Bone marrow (tissue), 2 donors: Measurements from ENCODE around the gene ZNF30.
"Not testable (repeated sequence)": the region's sequence is repeated elsewhere in the genome, so short reads cannot be mapped to it uniquely, and the experiment has no call there.

Experiments used
- DNase-seq, 2 donors: peaks; one replicate each; lab custom pipeline; 2025; lab: John Stamatoyannopoulos, UW

ZNF30 gene

GRCh38 chr19:34960103-34960805 lies 33.6 kb downstream of the ZNF30 start:
- no peak for DNase-seq

DNA sequence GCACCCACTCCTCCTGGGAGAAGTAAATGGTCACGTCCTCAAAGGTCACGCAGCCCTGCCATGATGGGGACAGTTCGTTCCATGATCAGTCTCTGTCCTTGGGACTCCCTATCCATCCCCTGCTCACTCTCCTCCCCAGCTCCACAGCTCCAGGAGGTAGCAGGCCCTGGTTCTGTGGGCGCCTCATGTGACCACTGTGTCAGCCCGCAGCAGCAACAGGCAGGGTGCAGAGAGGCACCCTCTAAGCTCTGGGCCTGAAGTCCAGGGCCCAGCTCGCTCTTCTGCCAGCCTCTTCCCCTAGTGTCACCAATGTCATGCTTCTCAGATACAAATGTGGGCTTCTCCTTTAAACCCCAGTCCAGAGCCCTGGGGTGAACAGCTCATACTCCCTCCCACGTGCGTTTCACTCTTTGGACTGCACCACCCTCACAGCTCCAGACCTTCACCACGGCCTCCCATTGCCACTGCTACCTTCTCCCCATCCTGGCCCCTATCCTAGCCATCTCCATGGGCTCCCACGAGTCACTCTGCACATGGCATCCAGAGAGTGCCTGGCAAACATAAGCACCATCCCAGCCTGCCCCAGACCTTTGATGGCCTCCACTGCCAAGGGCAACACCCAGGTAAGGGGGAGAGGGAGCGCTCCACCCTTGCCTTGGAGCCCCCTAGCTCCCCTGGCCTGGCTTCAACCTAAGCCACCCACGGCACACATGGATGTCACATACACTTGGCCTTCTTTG lies 34.4 kb downstream of the ZNF30 start:
- DNase-seq, result no peak

- peak in 1 of 2 donors; percentile 82 for DNase-seq
These were observed 35.3 kb downstream of the ZNF30 start for GRCh38 chr19:34961775-34962686.

DNA sequence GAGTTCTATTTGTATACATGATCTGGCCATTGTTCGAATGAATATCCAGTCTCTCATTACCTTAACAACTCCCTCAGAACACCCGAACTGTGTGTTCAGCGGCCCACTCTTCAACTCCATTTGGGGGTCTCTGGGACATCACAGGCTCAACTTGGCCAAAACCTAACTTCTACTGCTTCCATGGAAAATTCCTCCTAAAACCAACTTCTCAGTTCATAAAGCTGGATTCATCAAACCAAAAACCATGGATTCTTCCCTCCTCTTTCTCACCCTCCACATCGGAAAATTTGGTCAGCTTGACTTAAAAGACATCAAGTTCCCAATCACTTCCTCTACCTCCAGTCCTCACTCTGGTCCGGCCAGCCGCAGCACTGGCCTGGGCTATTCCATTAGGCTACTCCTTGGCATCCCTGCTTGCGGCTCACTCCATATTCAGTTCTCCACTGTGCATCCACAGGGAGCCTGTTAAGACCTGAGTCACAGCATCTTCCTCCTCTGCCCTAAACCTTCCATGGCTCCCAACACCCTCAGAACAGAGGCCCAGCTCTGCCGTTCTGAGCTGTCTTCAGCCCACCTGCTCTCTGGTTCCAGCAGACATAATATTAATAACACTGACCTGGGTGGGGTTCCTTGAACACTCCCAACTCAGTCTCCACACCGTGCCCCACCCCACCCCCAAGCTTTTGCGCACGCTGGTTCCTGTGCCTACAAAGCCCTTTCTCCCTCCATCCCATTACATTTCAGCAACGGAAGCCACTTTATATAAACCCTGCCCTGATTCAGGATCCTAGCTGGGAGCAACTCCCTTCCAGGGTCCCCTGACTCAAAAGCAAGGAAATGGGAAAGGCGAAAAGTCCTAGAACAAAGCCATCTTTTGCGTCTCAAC lies 36.2 kb downstream of the ZNF30 start:
- DNase-seq, result no peak

DNA sequence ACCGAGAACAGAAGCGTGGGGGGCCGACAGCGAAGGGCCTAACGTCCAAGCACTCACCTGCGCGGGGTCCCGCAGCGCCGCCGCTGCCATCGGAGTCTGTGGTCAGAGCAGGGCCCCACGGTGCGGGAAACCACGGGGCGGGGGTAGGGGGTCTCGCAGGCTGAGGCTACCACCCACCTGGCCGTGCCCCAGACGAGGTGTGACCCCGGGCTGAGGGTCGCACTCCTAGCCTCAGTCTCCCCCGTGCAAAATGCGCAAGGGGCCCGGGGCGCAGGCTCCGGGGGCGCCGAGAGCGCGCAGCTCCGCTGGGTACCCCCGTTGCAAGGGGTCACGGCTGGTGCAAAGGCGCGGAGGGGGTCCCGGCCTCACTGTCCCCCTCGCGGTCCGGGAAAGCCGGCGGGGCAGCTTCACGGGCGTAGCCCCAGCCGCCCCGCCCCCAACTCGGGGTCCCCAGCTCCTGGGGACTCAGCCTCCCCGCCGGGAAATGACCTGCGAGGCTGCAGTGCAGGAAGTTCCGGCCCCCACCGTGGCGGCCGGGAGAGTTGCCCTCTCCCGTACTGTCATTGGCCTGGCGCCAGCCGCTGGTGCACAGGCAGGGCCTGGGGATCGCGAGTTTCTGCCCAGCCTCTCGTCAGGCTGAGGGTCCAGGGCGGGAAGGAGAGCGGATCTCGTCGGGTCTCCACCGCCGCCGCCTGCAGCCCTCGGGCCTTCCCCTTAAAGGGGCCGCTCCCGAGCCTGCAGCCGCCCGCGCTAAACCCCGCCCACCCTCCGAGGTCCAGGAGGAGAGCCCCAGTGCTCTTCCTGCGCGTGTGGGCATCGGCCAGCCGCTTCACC lies 37.1 kb downstream of the ZNF30 start, which contains the start of gene ZNF792:
Gene ZNF792 (minus strand): TSS at position 657 of the 834 bp plus-strand sequence. CDS start 567 bp downstream, at position 90.
- DNase-seq, result peak in 1 of 2 donors; percentile 30

DNA sequence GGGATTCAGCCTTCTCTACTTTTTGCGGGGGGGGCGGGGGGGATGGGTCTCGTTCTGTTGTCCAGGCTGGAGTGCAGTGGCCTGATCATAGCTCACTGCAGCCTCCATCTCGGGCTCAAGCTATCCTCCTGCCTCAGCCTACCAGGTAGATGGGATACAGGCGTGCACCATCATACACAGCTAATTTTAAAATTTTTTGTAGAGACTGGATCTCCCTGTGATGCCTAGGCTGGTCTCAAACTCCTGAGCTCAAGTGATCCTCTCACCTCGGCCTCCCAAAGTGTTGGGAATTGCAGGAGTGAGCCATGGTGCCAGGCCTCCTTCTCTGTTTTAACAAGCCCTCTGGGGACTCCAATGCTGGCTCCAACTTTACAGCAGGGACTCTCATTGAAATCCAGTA lies 37.9 kb downstream of the ZNF30 start:
- no peak for DNase-seq

DNA sequence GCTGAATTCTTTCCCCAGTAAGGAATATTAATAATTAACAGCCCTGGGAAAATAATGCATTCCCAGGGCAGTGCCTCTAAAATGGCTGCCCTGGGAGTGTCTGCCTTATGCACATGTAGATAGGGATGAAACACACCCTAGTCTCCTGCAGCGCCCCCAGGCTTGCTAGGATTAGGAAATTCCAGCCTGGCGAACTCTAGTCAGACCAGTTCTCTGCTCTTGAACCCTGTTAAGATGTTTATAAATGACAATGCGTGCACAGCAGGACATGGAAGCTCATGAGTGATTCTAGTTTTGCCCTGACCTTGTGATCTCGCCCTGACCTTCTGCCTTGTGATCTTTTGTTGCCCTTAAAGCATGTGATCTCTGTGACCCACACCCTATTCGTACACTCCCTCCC lies 38.8 kb downstream of the ZNF30 start:
- not testable (repeated sequence) for DNase-seq

GRCh38 chr19:34967551-34967950 lies 40.8 kb downstream of the ZNF30 start:
- DNase-seq, result no peak

- no peak for DNase-seq
These were observed 43.0 kb downstream of the ZNF30 start for GRCh38 chr19:34969721-34970120.

DNA sequence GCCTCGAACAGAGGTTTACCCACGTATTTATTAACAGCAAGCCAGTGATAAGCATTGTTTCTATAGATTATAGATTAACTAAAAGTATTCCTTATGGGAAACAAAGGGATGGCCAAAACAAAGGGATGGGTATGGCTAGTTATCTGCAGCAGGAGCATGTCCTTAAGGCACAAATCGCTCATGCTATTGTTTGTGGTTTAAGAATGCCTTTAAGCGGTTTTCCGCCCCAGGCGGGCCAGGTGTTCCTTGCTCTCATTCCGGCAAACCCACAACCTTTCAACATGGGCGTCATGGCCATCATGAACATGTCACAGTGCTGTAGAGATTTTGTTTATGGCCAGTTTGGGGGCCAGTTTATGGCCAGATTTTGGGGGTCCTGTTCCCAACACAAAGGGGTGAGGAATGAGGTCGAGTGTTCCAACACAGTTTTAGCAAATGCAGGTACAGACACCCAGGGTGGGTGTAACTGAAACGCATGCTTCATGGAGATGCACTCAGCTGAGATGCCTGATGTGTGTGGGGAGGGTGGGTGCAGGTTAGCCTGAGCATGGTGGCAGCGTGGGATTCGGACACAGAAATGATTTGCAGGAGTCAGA lies 43.6 kb downstream of the ZNF30 start:
- DNase-seq, result not testable (repeated sequence)

DNA sequence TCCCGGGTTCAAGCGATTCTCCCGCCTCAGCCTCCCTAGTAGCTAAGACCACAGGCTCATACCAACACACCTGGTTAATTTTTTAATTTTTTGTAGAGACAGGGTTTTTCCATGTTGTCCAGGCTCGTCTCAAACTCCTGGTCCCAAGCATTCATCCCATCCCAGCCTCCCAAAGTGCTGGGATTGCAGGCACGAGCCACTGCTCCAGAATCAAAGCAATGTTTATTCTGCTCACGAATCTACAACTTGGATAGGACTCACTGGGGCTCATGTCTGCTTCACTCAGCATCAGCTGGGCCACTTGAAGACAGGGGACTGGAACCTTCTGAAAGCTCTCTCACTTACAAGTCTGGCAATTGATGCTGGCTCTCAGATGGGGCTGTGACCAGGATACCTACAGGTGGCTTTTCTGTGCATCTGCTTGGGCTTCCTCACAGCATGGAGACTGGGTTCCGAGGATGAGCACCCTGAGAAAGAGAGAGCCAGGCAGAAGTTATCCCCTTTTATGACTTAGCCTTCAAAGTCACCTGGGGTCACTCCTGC lies 45.5 kb downstream of the ZNF30 start:
- no peak for DNase-seq

DNA sequence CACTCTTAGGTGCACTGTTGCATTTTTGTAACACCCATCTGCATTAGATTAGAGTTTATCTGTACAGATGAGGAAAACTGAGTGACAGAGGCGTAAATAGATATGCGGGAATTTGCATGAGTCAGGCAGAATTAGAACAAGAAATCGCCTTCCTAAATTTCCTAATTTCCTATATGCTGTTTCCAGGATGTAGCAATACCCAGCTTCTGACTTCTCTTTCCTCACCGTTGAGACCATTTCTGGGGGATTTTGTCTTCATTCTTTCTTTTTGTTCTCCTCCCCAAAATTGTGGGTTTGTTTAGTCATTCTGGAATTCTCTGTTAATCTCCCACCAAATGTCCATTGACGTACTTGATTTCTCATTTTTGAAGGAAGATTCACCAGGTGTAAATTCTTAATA lies 47.9 kb downstream of the ZNF30 start:
- no peak for DNase-seq

DNA sequence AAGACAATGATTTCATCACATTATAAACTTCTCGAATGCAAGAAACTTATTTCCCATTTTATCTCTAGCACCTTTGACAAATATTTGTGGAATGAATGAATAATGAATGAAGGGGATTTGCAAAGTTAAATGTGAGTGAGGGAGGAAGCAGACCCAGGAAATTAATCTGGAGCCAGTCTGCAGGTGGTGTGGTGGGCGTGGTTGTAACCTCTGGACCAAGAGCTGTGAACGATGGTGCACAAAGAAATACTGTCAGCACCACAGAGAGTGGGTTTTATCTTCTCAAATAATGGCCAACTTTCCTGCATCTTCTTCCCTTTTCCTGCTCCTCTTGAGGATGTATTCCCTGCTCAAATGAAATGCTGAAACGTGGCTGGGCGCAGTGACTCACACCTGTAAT lies 48.4 kb downstream of the ZNF30 start:
- DNase-seq, result no peak

DNA sequence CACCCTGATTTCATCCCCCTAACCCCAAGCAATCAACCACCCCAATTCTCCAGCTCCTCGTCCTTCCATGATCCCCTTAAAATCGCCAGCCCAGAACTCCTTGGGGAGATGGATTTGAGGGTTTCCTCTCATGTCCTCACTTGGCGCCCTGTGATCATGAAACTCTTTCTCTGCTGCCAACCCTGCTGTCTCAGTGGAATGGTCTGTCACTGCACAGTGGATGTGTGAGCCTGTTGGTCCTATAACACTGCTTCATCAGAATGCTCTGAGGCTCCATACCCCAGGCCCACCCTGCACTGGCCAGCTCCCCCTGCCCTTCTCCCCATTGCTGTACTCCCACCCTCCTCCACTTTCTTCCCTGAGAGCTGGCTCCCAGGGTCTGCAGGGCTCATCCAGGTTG lies 49.9 kb downstream of the ZNF30 start:
- no peak for DNase-seq

DNA sequence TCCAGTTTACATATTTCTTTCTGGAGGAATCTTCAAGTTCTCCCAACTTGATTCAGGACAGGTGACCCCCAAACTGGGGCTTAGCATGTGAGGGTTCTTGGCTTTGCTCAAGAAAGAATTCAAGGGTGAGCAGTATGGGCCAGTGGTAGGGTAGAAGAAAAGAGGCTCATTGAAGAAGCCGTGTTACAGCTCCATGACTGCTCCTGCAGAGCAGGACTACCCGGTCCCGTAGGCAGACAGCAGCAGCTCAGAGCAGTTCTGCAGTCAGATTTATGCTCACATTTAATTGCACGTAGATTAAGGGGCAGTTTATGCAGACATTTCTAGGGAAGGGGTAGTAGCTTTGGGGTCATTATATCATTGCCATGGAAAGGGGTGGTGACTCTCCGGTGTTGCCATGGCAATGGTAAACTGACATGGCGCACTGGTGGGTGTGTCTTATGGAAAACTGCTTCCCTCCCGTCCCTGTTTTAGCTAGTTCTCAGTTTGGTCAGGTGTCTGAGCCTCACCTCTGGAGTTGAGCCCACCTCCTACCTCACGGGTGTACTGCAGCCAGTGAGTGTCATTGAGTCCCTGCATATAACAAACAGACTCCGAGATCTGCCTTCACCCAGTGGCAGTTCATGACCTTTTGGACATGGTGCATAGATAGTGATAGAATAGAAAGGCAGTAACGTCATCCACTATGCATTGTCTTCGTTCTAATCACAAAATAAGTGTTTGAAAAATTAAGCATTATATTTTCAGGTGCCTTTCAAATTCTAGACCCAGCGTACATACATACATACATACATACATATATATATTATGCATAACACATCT lies 53.3 kb downstream of the ZNF30 start:
- no peak for DNase-seq

- no peak for DNase-seq
These were observed 55.6 kb downstream of the ZNF30 start for GRCh38 chr19:34982275-34982674.

DNA sequence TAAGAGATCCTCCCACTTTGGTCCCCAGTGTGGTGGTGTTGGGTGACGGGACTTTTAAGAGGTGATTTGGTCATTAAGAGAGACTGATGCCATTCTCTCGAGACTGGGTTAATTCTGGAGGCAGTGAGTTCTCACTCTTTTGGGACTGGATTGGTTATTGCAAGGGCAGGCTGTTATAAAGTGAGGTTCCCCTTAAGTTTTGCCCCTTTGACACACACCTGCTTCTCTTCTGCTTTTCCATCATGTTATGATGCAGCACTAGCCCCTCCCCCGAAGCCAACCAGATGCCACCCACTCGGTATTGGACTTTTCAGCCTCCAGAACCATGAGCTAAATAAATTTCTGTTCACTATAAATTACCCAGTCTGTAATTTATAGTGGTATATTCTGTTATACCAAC lies 57.1 kb downstream of the ZNF30 start:
- DNase-seq, result no peak

DNA sequence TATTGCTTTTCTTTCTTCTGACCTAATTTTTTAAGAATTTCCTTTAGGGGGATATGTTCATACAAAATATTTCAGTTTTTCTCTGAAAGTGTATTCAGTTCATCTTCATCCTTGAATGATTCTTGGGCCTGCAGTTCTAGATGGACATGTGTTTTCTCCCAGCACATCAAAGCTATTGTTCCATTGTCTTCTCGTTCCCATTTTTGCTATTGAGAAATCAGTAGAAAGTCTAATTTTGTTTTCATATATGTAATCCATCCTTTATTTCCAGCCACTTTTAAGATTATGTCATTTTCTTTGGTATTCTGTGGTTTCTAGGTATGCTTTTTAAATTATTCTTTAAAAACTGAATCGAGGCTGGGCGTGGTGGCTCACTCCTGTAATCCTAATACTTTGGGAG lies 57.6 kb downstream of the ZNF30 start:
- no peak for DNase-seq
